Small intestine (tissue), 16 donors: Measurements from ENCODE around the gene ASB6. TPM values are rescaled to one million over a fixed set of nuclear protein-coding genes. Genes with fewer than 3 reads are reported as not detected.

Experiments
- DNase-seq, 2 donors: peaks; one replicate each; pipeline versions ENCODE4 v3.0.0 to v3.0.0-alpha.2; 2013
- FAIRE-seq: peaks from 2 replicates; lab custom pipeline; 2012; peaks lifted over from hg19 to GRCh38; lab: Jason Lieb, UNC
- H3K27ac ChIP-seq, 3 donors: one replicate each; pipeline ENCODE4 v1.5.1; 2013; ENCODE audit warnings: low read length in 2 of 3, mild to moderate bottlenecking in 2 of 3, control low read depth in 1 of 3, inconsistent platforms in 1 of 3, low read depth in 1 of 3, moderate library complexity in 1 of 3
- H3K27me3 ChIP-seq, 3 donors: one replicate each; pipeline ENCODE4 v1.6.1; 2013; ENCODE audit warnings: low read length in 3 of 3, inconsistent platforms in 1 of 3; ENCODE audit not compliant: control insufficient read depth in 3 of 3, insufficient read depth in 3 of 3
- H3K36me3 ChIP-seq, 3 donors: one replicate each; pipeline ENCODE4 v1.6.1; 2013; ENCODE audit warnings: low read length in 3 of 3, inconsistent platforms in 1 of 3, low read depth in 1 of 3, mild to moderate bottlenecking in 1 of 3, moderate library complexity in 1 of 3; ENCODE audit not compliant: control insufficient read depth in 3 of 3, insufficient read depth in 2 of 3
- H3K4me1 ChIP-seq, 3 donors: one replicate each; pipeline ENCODE4 v1.6.1; 2013; ENCODE audit warnings: low read length in 2 of 3, inconsistent platforms in 1 of 3, low read depth in 1 of 3, mild to moderate bottlenecking in 1 of 3, moderate library complexity in 1 of 3; ENCODE audit not compliant: control insufficient read depth in 3 of 3, insufficient read depth in 2 of 3
- H3K4me3 ChIP-seq, 3 donors: one replicate each; pipeline ENCODE4 v1.5.1; 2013; ENCODE audit warnings: low read length in 3 of 3, control low read depth in 1 of 3, inconsistent platforms in 1 of 3, low read depth in 1 of 3, mild to moderate bottlenecking in 1 of 3, moderate library complexity in 1 of 3
- H3K9me3 ChIP-seq, 2 donors: one replicate each; pipeline ENCODE4 v1.6.1; 2013; ENCODE audit warnings: low read depth in 1 of 2, low read length in 1 of 2; ENCODE audit not compliant: control insufficient read depth in 2 of 2, insufficient read depth in 1 of 2
- WGBS, 3 donors: extraction: QIAGEN DNeasy Blood & Tissue Kit; methylation state at CpG; one replicate each; pipeline ENCODE4 v1.1.7; 2013; 5-methylcytosine and 5-hydroxymethylcytosine counted together
- long read RNA-seq, 10 donors: transcript quantifications; one replicate each; lab custom pipeline, GENCODE V29; 2026
- polyA plus RNA-seq, 4 donors: library from polyadenylated mRNA; stranded (reverse) in 3 of 4; unstranded in 1 of 4; fragments of 200-250 nt in 3 of 4; fragments of 120-200 nt in 1 of 4; gene quantifications; one replicate each; pipeline versions ENCODE4 v1.2.1 to v1.2.3, GENCODE V29; 2013
- donor health status: healthy with polysubstance abuse.
- donor health status: control.
- donor health status: control.
- donor health status: Bipolar disorder and iron deficiency.
- donor health status: healthy.

ASB6 gene
- polyA plus RNA-seq: 10 to 100 TPM; 11.9 to 14.9 (median 13.8) TPM
- long read RNA-seq, donor 1, partial matches to known transcripts: 0 of 2 reads
- long read RNA-seq, donor 1, other reads (novel, unspliced or antisense): 0 of 2 reads
- long read RNA-seq, donor 2, partial matches to known transcripts: 0 of 3 reads
- long read RNA-seq, donor 2, other reads (novel, unspliced or antisense): 0 of 3 reads
- long read RNA-seq, donor 3, partial matches to known transcripts: 46 of 48 reads
- long read RNA-seq, donor 3, other reads (novel, unspliced or antisense): 0 of 48 reads
- long read RNA-seq, donor 4: 0 reads
- long read RNA-seq, donor 5, partial matches to known transcripts: 0 of 1 reads
- long read RNA-seq, donor 5, other reads (novel, unspliced or antisense): 0 of 1 reads
- long read RNA-seq, donor 6, partial matches to known transcripts: 37 of 51 reads
- long read RNA-seq, donor 6, other reads (novel, unspliced or antisense): 13 of 51 reads
- long read RNA-seq, donor 7: 0 reads
- long read RNA-seq, donor 8, partial matches to known transcripts: 0 of 1 reads
- long read RNA-seq, donor 8, other reads (novel, unspliced or antisense): 0 of 1 reads
- long read RNA-seq, donor 9, partial matches to known transcripts: 0 of 2 reads
- long read RNA-seq, donor 9, other reads (novel, unspliced or antisense): 0 of 2 reads
- long read RNA-seq, donor 10, partial matches to known transcripts: 0 of 4 reads
- long read RNA-seq, donor 10, other reads (novel, unspliced or antisense): 0 of 4 reads

- DNase-seq (peak; percentile 92 to 99), FAIRE-seq (no peak)
- peak within 1 kb of the TSS; percentile 74 to 99 (median 85) for H3K4me3 ChIP-seq
- no peaks in the 10 kb centered on the region for H3K27me3 ChIP-seq
- peaks cover 2 to 18% (median 4%) of the 10 kb centered on the region in 3 donors for H3K4me1 ChIP-seq
- peaks cover 7 to 28% (median 7%) of the 10 kb centered on the region in 3 donors for H3K36me3 ChIP-seq
- peak within 1 kb of the TSS; percentile 64 to 83 (median 81) for H3K27ac ChIP-seq
- H3K9me3 ChIP-seq: no peaks in the 10 kb centered on the region
- WGBS, 3 donors: 0% methylated on average over 75 to 93 of the region's 93 CpGs
Observed at GRCh38 chr9:129641750-129642585, at the start of gene ASB6. Gene ASB6, minus strand, starts transcription at chr9:129642151. Its CDS starts 152 bp downstream, at chr9:129641999.

- H3K36me3 ChIP-seq: no peaks in the 10 kb centered on the region
- H3K27ac ChIP-seq: no peak overlapping the region
- no peak for DNase-seq
- no peaks in the 10 kb centered on the region for H3K27me3 ChIP-seq
- no peak overlapping the region for H3K4me3 ChIP-seq
- H3K9me3 ChIP-seq: no peaks in the 10 kb centered on the region
- WGBS, 3 donors: 76 to 85% (median 81%) methylated on average over 11 of the region's 11 CpGs
- no peaks in the 10 kb centered on the region for H3K4me1 ChIP-seq
- FAIRE-seq: no peak
Observed at GRCh38 chr9:129688285-129689043, 46.5 kb upstream of the ASB6 start.

- no peak overlapping the region for H3K27ac ChIP-seq
- H3K27me3 ChIP-seq: no peaks in the 10 kb centered on the region
- H3K4me1 ChIP-seq: no peaks in the 10 kb centered on the region
- WGBS, 3 donors: 60 to 82% (median 73%) methylated on average over 10 of the region's 10 CpGs
- H3K4me3 ChIP-seq: no peak overlapping the region
- FAIRE-seq (no peak), DNase-seq (no peak)
- no peaks in the 10 kb centered on the region for H3K36me3 ChIP-seq
- no peaks in the 10 kb centered on the region for H3K9me3 ChIP-seq
Observed at GRCh38 chr9:129687391-129687790, 45.4 kb upstream of the ASB6 start.

- H3K4me1 ChIP-seq: no peaks in the 10 kb centered on the region
- 70 to 73% (median 71%) methylated on average over 9 of the region's 9 CpGs for WGBS, 3 donors
- no peaks in the 10 kb centered on the region for H3K9me3 ChIP-seq
- FAIRE-seq (no peak), DNase-seq (no peak)
- no peak overlapping the region for H3K4me3 ChIP-seq
- H3K36me3 ChIP-seq: no peaks in the 10 kb centered on the region
- no peak overlapping the region for H3K27ac ChIP-seq
- H3K27me3 ChIP-seq: no peaks in the 10 kb centered on the region
Observed at GRCh38 chr9:129686736-129687135, 44.8 kb upstream of the ASB6 start.

- Histone ChIP-seq H3K9me3 (no peaks in the 10 kb centered on the region), H3K27ac (no peak overlapping the region), H3K27me3 (peaks cover 0 to under 1% (median 0%) of the 10 kb centered on the region in 3 donors), H3K4me1 (no peaks in the 10 kb centered on the region), H3K4me3 (no peak overlapping the region), H3K36me3 (no peaks in the 10 kb centered on the region)
- DNase-seq (no peak), FAIRE-seq (no peak)
- 38 to 75% (median 45%) methylated on average over 3 of the region's 3 CpGs for WGBS, 3 donors
Observed at GRCh38 chr9:129685933-129686259, 43.9 kb upstream of the ASB6 start.

- no peaks in the 10 kb centered on the region for H3K4me1 ChIP-seq
- H3K27me3 ChIP-seq: peaks cover 0 to 3% (median 0%) of the 10 kb centered on the region in 3 donors
- no peak for DNase-seq
- no peak overlapping the region for H3K4me3 ChIP-seq
- no peaks in the 10 kb centered on the region for H3K9me3 ChIP-seq
- H3K36me3 ChIP-seq: no peaks in the 10 kb centered on the region
- WGBS, 3 donors: 55 to 77% (median 61%) methylated on average over 15 of the region's 15 CpGs
- no peak for FAIRE-seq
- no peak overlapping the region for H3K27ac ChIP-seq
Observed at GRCh38 chr9:129685220-129685932, 43.4 kb upstream of the ASB6 start.

- DNase-seq: peak in 1 of 2 donors; percentile 10
- Histone ChIP-seq H3K4me1 (no peaks in the 10 kb centered on the region), H3K9me3 (no peaks in the 10 kb centered on the region), H3K27ac (no peak overlapping the region), H3K36me3 (no peaks in the 10 kb centered on the region), H3K4me3 (no peak overlapping the region), H3K27me3 (peaks cover 0 to 3% (median 0%) of the 10 kb centered on the region in 3 donors)
- FAIRE-seq: no peak
- WGBS, 3 donors: 35 to 72% (median 64%) methylated on average over 7 of the region's 7 CpGs
Observed at GRCh38 chr9:129682381-129682780, 40.4 kb upstream of the ASB6 start.
